Hepatocyte (in vitro differentiated cells): Measurements from ENCODE around the gene MYO1D. TPM values are rescaled to one million over a fixed set of nuclear protein-coding genes. Genes with fewer than 3 reads are reported as not detected.

Experiments used
- DNase-seq: peaks from one replicate; pipeline ENCODE4 v3.0.0-alpha.2; 2016; ENCODE audit warnings: low spot score
- H2AFZ ChIP-seq: fragments of 200-600 bp; sonication (generic); 2 replicates; pipeline ENCODE4 v1.6.0; 2016; ENCODE audit warnings: antibody characterized with exemption, mild to moderate bottlenecking
- H3K27ac ChIP-seq: fragments of 200-600 bp; sonication (generic); 2 replicates; pipeline ENCODE4 v1.5.1; 2016; ENCODE audit warnings: mild to moderate bottlenecking
- H3K27me3 ChIP-seq: fragments of 200-600 bp; sonication (generic); 2 replicates; pipeline ENCODE4 v1.6.1; 2016
- H3K36me3 ChIP-seq: fragments of 200-600 bp; sonication (generic); replicated peaks from 2 replicates; pipeline ENCODE4 v1.5.1; 2016; ENCODE audit warnings: low read depth; ENCODE audit not compliant: insufficient read depth
- H3K4me1 ChIP-seq: fragments of 200-600 bp; sonication (generic); 2 replicates; pipeline ENCODE4 v1.5.1; 2016; ENCODE audit warnings: mild to moderate bottlenecking, moderate library complexity; ENCODE audit not compliant: insufficient read depth
- H3K4me2 ChIP-seq: fragments of 200-600 bp; sonication (generic); 2 replicates; pipeline ENCODE4 v1.6.0; 2016
- H3K4me3 ChIP-seq: fragments of 200-600 bp; sonication (generic); 2 replicates; pipeline ENCODE4 v1.5.1; 2016; ENCODE audit warnings: mild to moderate bottlenecking
- H3K79me2 ChIP-seq: fragments of 200-600 bp; sonication (generic); 2 replicates; pipeline ENCODE4 v1.6.0; 2017; ENCODE audit warnings: mild to moderate bottlenecking
- H3K9me2 ChIP-seq: fragments of 200-600 bp; sonication (generic); replicated peaks from 2 replicates; pipeline ENCODE4 v1.6.0; 2017; ENCODE audit warnings: mild to moderate bottlenecking; ENCODE audit not compliant: insufficient read depth
- H3K9me3 ChIP-seq: fragments of 200-600 bp; sonication (generic); 2 replicates; pipeline ENCODE4 v1.5.1; 2016; ENCODE audit warnings: low read depth, mild to moderate bottlenecking
- H4K20me1 ChIP-seq: fragments of 200-600 bp; sonication (generic); 2 replicates; pipeline ENCODE4 v1.6.0; 2016; ENCODE audit warnings: mild to moderate bottlenecking; ENCODE audit not compliant: insufficient read depth, poor library complexity, severe bottlenecking
- CTCF ChIP-seq: fragments of 200-600 bp; sonication (generic); IDR thresholded peaks from 2 replicates; pipeline ENCODE4 v1.5.1; 2016; ENCODE audit warnings: antibody characterized with exemption, mild to moderate bottlenecking; ENCODE audit not compliant: poor library complexity
- EZH2 ChIP-seq: fragments of 200-600 bp; sonication (generic); IDR thresholded peaks from 2 replicates; pipeline ENCODE4 v1.6.1; 2016; ENCODE audit warnings: antibody characterized with exemption, mild to moderate bottlenecking, borderline replicate concordance
- EZH2phosphoT487 ChIP-seq: fragments of 200-600 bp; sonication (generic); IDR thresholded peaks from one replicate; pipeline ENCODE4 v1.6.1; 2018; ENCODE audit warnings: antibody characterized with exemption, mild to moderate bottlenecking, low read depth, moderate library complexity; ENCODE audit not compliant: unreplicated experiment, severe bottlenecking
- WGBS: methylation state at CpG from one replicate; pipeline ENCODE4 v1.1.6; 2016; ENCODE audit warnings: low lambda C conversion rate; ENCODE audit errors: missing lambda C conversion rate; 5-methylcytosine and 5-hydroxymethylcytosine counted together
- polyA plus RNA-seq: library from polyadenylated mRNA; unstranded; fragments of >200 nt; fragmentation: Nextera tagmentation; extraction: Ambion mirVana; gene quantifications from 2 replicates; pipeline ENCODE4 v1.2.1, GENCODE V29; 2016
- total RNA-seq: library from RNA; depleted of rRNA; stranded (reverse); fragments of >200 nt; gene quantifications from 2 replicates; pipeline ENCODE4 v1.2.3, GENCODE V29; 2014

Gene MYO1D
- total and polyA plus RNA-seq, 2 experiments from 2014 or later = 36.2 to 89.0 TPM

DNA sequence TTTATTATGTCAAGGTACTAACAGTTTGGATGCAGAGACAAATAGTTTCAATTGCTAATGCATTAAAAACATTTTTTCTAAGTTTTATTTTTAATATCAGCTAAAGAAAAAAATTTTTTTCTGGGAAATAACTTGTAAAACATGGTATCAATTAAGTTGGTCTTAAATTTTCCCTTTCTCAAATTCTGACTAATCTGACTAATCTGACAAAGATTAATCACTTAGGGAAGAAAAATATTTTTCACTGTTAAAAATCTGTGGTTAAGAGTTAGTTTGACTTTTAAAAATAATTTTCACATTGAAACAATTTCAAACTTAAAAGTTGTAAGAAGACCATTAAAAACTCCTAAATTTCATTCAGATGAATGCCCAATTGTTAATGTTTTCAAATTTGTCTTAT, 74.6 kb downstream of the MYO1D start:
- H3K36me3 ChIP-seq = no peaks in the 10 kb centered on the region
- H3K4me3 ChIP-seq = no peak overlapping the region
- no peaks in the 10 kb centered on the region for H3K9me3 ChIP-seq
- H2AFZ ChIP-seq = no peak overlapping the region
- H3K79me2 ChIP-seq = peaks cover 32% of the 10 kb centered on the region
- TF ChIP-seq EZH2phosphoT487 (no peak), CTCF (no peak), EZH2 (no peak)
- H3K4me2 ChIP-seq = no peak overlapping the region
- no peaks in the 10 kb centered on the region for H3K9me2 ChIP-seq
- no peak overlapping the region for H3K27ac ChIP-seq
- no peak for DNase-seq
- no peaks in the 10 kb centered on the region for H3K27me3 ChIP-seq
- H3K4me1 ChIP-seq = peaks cover 7% of the 10 kb centered on the region
- no peaks in the 10 kb centered on the region for H4K20me1 ChIP-seq

DNA sequence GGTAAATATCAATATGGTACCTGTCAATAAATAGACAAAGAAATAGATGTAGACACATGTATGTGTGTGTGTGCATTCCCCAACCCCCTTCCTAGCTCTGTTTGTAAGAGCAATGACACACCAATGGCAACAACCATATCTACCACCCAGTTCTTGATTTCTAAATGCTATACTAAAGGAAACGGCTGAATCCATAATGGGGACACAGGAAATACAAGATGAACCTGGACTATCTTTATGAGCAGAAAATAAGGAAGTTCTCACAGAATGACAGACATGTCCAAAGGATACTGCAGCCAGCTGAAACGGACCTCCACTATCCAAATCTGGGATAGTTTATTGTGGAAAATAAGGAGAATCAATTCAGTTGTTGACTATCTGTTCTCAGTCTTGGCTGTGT, 75.3 kb downstream of the MYO1D start:
- TF ChIP-seq EZH2 = no peak
- Histone ChIP-seq H2AFZ (no peak overlapping the region), H3K4me2 (no peak overlapping the region), H4K20me1 (no peaks in the 10 kb centered on the region), H3K9me3 (no peaks in the 10 kb centered on the region), H3K4me1 (peaks cover 7% of the 10 kb centered on the region), H3K36me3 (no peaks in the 10 kb centered on the region), H3K9me2 (no peaks in the 10 kb centered on the region), H3K27ac (no peak overlapping the region), H3K79me2 (peaks cover 33% of the 10 kb centered on the region), H3K27me3 (no peaks in the 10 kb centered on the region), H3K4me3 (no peak overlapping the region)
- no peak for DNase-seq
- 85% methylated on average over 2 of the region's 2 CpGs for WGBS

GRCh38 chr17:32801193-32801592, 75.7 kb downstream of the MYO1D start:
- H3K9me3 ChIP-seq = no peaks in the 10 kb centered on the region
- 91% methylated on average over 4 of the region's 4 CpGs for WGBS
- no peaks in the 10 kb centered on the region for H4K20me1 ChIP-seq
- no peak for DNase-seq
- H3K27ac ChIP-seq = no peak overlapping the region
- H3K79me2 ChIP-seq = peaks cover 37% of the 10 kb centered on the region
- TF ChIP-seq EZH2 (no peak), EZH2phosphoT487 (no peak), CTCF (no peak)
- no peak overlapping the region for H3K4me2 ChIP-seq
- H3K36me3 ChIP-seq = no peaks in the 10 kb centered on the region
- peaks cover 7% of the 10 kb centered on the region for H3K4me1 ChIP-seq
- H3K9me2 ChIP-seq = no peaks in the 10 kb centered on the region
- no peak overlapping the region for H3K4me3 ChIP-seq
- no peak overlapping the region for H2AFZ ChIP-seq
- no peaks in the 10 kb centered on the region for H3K27me3 ChIP-seq

- H3K79me2 ChIP-seq = peaks cover 39% of the 10 kb centered on the region
- H3K27me3 ChIP-seq = no peaks in the 10 kb centered on the region
- H3K27ac ChIP-seq = no peak overlapping the region
- peaks cover 4% of the 10 kb centered on the region for H3K4me1 ChIP-seq
- H2AFZ ChIP-seq = no peak overlapping the region
- 97% methylated on average over 1 of the region's 1 CpG for WGBS
- no peak for TF ChIP-seq EZH2phosphoT487
- TF ChIP-seq EZH2 = no peak
- TF ChIP-seq CTCF = no peak
- H4K20me1 ChIP-seq = no peaks in the 10 kb centered on the region
- DNase-seq = no peak
- H3K4me3 ChIP-seq = no peak overlapping the region
- no peaks in the 10 kb centered on the region for H3K36me3 ChIP-seq
- H3K9me2 ChIP-seq = no peaks in the 10 kb centered on the region
- no peaks in the 10 kb centered on the region for H3K9me3 ChIP-seq
- no peak overlapping the region for H3K4me2 ChIP-seq
Observed at GRCh38 chr17:32798938-32799337, 78.0 kb downstream of the MYO1D start.
